HG03432 (cell line): Measurements from ENCODE around the gene NFIB.

Source experiments
- ATAC-seq: cut with Tn5 transposase; IDR thresholded peaks from one replicate; pipeline ENCODE4 v1.9.1; 2021; ENCODE audit warnings: mild to moderate bottlenecking, moderate library complexity; ENCODE audit not compliant: unreplicated experiment

NFIB gene

GRCh38 chr9:14281136-14281795 lies 32.7 kb downstream of the NFIB start:
- ATAC-seq: no peak

DNA sequence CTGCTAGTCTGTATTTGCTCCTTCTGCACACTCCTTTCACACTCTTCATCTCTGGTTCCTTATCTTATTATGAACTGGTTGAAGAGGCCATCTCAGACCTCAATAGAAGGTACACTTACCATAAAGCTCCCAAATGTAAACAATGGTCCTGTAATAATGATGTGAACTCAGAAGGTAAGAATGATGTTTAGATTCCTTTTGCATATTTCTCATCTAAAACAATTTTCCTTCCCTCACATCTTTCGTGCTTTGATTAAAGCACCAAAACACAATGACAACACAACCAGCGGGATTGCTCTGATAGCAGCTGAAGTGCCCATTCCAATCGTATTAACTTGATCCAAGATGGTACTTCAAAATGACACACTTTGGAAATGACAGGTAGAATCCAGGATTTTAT lies 34.3 kb downstream of the NFIB start:
- no peak for ATAC-seq

- ATAC-seq: no peak
Observed at GRCh38 chr9:14278291-14278721, 35.6 kb downstream of the NFIB start.

DNA sequence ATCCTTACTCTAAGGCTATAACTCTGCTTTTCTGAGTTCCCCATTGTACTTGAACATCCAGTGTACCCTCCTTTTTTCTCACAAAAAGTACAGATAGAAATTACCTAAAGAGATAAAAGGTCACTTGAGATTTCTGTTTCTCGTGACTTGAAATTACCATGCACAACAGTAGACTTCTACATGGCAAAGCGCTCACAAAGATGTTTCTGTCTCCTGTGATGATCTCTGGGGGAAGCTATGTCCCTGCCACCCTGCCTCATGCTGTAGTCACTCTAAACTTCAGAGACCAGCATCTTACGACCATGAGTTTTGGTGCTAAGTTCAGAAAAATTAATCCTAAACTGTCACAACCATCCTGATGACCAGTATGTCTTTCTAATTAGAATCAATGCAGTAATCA lies 36.2 kb downstream of the NFIB start:
- no peak for ATAC-seq

- no peak for ATAC-seq
Observed at GRCh38 chr9:14277244-14277643, 36.7 kb downstream of the NFIB start.

DNA sequence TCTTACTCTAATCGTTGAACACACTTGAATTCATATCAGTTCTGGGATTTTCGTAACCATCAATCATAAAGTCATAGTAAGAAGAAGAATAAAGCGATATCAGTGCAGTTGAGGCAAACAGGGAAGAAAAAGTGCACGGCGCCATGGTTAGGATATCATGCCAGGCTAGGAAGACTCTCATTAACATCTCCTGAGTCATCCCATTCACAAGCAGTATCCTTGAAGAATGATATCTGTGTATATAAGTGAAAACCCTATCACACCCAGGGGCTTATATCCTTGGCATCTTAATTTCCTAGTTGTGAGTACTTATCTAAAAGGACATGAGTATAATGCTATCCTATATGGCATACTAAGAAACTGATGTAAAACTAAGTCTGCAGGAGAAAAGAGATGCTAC lies 38.6 kb downstream of the NFIB start:
- ATAC-seq: no peak

- ATAC-seq: no peak
Observed at GRCh38 chr9:14273696-14274121, 40.2 kb downstream of the NFIB start.

- ATAC-seq: no peak
Observed at GRCh38 chr9:14272927-14273528, 40.9 kb downstream of the NFIB start.

DNA sequence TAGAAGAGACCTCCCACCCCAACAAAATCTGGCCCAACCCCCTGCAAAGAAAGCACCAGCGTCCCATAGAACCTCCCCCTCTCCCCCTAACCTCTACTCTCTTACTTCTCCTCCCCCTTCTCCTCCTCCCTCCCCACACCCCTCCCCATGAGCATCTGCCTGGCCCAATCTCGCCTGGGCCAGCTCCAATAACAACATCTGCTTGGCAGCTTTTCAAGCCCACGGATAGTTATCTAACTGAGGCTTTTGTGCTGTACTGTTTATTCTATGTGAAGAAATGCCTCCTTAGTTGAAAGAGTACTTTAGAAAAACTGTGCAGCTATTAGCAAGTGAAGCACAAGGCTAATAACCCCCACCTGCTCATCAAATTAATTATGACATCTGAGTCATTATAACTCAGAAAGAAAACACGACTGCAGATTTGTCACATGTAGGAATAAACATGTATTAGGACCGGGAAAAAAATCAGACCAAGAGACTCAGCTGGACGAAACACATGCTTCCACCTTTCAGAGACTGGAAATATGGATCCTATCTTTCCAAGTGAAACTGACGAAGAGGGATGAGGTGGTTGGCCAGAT lies 42.8 kb downstream of the NFIB start:
- no peak for ATAC-seq

DNA sequence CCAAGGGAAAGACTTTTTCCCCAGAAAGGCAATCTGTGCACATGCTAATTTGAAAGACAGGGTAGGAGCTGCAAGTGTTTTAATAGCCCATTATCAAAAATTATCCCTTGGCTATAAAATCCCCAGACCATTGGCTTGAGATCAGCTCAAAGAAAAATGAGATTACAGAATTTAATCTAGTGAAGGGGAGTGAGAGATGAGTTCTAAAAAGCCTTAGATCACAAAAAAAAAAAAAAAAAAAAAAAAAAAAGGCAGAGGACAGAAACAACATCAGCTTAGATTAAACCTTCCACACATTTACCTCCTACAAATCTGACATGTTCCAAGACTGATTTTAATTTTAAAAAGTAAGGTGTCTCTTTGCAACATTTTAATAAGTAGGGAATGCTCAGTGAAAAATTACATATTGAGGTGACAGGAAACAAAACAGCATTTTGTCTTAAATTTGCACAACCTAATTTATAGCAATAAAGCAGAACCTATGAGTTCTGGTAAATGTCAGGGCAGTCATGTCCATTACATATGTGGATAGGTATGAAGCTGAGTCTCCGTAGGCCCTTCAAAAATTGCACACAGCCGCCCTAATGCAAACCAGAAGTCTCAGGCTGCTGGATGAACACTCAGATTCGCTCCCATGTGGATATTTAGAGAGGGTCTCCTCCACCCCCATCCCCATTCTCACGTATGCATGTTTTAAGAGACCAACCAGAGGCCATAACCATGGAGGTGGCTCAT lies 43.4 kb downstream of the NFIB start:
- ATAC-seq: no peak

- no peak for ATAC-seq
Observed at GRCh38 chr9:14269916-14270315, 44.0 kb downstream of the NFIB start.

DNA sequence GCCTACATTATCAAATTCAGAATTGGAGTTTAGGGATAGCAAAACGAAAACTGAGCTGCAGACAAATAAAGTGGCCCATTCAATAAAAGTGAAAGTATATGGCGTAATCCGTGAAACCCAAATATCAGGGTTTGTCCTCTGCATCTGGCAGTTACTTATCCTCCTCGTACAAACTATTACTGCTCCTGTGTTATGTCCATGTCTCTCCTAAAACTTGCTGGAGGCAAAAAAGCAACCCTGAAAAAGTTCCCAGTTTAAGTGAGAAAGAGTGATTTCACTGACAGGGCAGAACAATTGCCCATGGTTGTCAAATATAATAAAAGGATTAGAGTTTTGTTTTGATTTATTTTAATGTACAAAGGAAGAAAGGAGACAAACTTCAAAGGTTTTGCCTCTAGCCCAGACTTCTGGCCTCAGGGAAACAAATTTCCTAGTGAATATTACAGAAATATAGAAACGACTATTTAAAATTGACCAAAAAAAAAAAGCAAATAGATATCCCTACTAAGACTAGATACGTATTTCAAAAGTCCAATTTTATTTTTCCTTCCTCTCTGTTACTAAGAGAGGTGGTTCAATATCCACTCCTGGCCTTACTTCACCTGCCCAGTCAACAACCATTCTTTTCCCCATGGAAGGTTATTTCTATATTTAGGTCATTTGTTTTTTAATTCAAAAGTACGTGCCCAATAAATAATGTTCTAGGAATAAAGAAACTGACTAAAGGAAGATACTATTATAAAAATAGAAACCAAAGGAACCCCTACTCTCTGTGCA lies 50.0 kb downstream of the NFIB start:
- ATAC-seq: no peak

DNA sequence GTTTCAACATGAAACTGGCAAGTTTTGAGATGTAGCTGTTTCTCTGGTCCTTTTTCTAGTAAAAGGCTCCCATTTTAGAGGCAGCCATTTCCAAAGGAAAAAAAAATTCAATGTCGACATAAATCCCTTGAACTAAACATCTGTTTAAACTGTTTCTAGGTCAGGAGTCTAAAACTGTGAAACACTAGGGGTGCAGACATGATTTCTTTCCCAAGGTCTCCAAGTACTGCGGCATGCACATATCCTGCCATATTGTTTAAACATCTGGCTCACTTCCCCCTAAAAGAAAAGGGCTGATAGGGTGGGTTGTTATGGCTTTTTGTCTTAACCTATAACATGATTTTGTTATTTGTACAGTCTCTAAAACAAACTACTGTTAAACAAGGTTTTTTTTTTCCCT lies 51.1 kb downstream of the NFIB start:
- no peak for ATAC-seq

DNA sequence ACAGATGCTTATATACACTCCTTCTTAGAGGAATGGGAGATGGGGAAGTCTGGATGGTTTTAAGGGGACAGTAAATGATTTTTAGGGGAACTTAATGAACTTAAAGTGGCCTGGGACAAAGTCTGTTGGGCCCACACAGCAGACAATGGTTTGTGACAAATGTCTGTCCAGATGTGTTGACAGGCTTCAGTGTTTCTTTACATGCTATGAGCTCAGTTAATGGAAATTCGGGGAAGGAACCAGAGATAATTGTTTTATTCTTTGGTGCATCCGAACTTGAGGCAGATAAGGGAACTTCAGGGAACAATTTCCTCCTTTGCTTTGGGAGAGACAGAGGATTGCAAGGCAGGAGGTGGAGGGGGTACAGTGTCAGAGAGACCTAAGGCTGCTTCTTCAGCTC lies 52.3 kb downstream of the NFIB start:
- no peak for ATAC-seq

DNA sequence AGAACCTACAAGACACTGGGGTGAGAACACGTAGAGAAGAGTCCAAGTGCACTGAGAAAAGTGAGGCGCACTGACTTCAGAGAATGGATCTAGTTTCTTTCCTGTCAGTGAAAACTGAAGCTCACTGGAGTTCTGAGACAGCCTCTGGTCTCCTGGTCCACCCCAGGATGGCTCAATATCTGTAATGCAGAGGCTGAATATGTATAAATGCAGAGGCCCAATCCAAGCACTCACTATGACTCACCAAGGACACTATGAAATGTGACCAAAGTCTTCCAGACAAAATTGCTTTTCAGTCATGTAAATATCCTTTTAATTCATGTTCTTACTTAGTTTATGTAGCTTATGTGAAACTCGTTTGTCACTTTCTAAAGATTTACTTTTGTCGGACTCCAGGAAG lies 53.8 kb downstream of the NFIB start:
- ATAC-seq: no peak

DNA sequence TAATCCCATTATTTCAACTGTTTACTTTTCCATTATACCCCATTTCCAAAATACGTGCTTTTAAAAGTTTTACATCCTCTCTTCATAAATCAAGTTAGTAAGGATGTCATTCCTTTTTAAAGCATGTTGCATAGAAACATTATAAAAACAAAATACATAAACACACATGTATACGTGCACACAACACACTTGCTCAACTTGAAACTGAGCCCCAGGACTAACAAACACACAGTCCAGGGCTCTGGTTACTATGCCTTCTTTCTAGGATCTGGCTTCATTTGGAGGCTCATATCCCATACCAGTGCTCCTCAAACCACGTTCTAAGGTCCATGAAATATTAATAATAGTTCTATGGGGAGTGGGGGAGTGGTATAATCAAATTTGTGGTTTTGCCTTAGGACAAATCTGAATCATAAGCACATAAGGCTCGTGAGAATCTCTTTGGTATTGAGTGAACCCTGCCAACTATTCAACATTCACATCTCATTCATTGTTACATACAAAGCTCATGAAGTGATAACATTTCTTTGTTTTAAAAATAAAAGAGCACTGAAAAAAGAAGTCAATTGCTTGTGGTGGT lies 55.2 kb downstream of the NFIB start:
- no peak for ATAC-seq

- ATAC-seq: no peak
Observed at GRCh38 chr9:14258156-14258555, 55.8 kb downstream of the NFIB start.

DNA sequence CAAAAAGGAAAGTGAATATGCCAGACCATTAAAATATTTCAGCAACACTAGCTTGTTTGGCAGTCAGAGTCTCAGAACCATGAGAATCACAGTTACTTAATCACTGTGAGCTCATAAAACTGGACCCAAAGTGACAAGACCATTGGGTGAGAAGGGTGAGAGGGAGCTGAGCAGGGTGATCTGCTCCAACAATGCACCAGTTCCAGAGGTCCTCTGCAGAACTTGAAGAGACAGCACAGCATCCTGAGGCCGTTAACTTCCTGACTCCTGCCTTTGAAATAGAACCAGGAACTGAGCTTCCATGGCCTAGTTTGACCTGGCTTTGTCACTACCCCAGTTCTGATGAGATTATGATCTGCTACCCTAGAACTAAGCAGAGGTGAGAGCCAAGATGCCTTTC lies 57.4 kb downstream of the NFIB start:
- ATAC-seq: no peak

DNA sequence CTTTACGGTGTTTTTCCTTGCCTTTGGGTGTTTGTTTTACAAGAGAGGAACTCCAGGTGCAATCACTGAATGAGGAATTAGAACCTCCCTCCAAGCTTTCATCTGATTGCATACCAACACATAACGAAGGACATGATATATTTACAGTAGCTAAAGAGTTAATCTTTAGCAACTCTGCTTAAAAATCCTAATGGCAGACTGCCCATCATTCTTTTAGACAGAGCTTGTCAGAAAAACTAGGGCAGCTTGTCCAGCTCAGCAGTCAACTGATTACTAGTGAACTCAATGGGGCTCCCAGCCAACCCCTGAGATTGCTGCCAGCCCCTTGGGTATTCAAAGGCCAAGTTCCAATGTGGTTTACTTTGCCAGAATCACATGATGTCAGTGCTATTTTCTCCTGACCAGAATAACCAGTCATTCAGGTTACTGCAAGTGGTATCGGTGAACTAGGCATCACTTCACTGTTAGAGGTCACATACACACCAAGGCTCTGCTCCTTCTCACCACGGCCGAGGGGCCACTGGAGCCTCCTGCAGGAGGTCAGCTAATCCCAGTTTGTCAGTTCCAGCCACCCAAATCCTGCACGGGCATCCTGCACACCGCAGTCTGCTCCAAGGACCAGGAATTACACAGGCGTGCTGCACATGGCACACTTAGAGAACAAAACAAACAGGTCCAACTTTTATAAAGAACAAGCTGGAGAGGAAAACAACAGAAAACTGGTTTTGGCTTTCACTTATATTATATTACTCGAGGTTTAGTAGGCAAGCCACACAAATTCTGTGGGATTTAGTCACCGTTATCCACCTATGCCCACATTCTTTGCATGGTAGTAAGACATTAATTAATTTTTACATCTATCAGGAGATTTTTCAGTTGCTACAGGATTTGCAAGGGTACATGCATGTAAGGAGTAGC lies 62.5 kb downstream of the NFIB start:
- no peak for ATAC-seq

- no peak for ATAC-seq
Observed at GRCh38 chr9:14250794-14251153, 63.2 kb downstream of the NFIB start.
